SK-N-SH treated with all-trans-retinoic acid at 6 μM for 48 hours (cell line): Measurements from ENCODE around the gene DNHD1.
A peak's percentile ranks its signal among the peaks of the same experiment; 100 is the strongest.

ENCODE experiments used
- ATAC-seq: fragments of 200-7000 bp; cut with Tn5 transposase; 3 replicates; pipeline ENCODE4 v1.9.1; 2020; ENCODE audit warnings: mild to moderate bottlenecking, moderate library complexity
- ARNTL ChIP-seq: fragments of 450-650 bp; formaldehyde crosslinking; IDR thresholded peaks from 2 replicates; pipeline ENCODE4 v1.5.0; 2020; ENCODE audit warnings: low read depth, mild to moderate bottlenecking, moderate library complexity, borderline replicate concordance
- CREB5 ChIP-seq: fragments of 250-450 bp; sonication (Bioruptor Pico); IDR thresholded peaks from 2 replicates; pipeline ENCODE4 v1.5.1; 2020; ENCODE audit warnings: low read depth, mild to moderate bottlenecking, moderate library complexity
- CSDC2 ChIP-seq: fragments of 250-450 bp; sonication (Bioruptor Pico); IDR thresholded peaks from 2 replicates; pipeline ENCODE4 v1.5.0; 2020; ENCODE audit warnings: mild to moderate bottlenecking, moderate library complexity
- CSRNP3 ChIP-seq: fragments of 250-450 bp; sonication (Bioruptor Pico); IDR thresholded peaks from 2 replicates; pipeline ENCODE4 v1.5.1; 2021; ENCODE audit warnings: mild to moderate bottlenecking, moderate library complexity
- GLIS3 ChIP-seq: fragments of 250-450 bp; sonication (Bioruptor Pico); IDR thresholded peaks from 2 replicates; pipeline ENCODE4 v1.5.0; 2020; ENCODE audit warnings: mild to moderate bottlenecking, moderate library complexity
- ISL1 ChIP-seq: fragments of 250-450 bp; sonication (Bioruptor Pico); IDR thresholded peaks from 2 replicates; pipeline ENCODE4 v2.1.2; 2022; ENCODE audit warnings: mild to moderate bottlenecking, moderate library complexity
- OSR1 ChIP-seq: fragments of 250-450 bp; sonication (Bioruptor Pico); IDR thresholded peaks from 2 replicates; pipeline ENCODE4 v1.8.0; 2022; ENCODE audit warnings: moderate library complexity, mild to moderate bottlenecking, inconsistent platforms
- PATZ1 ChIP-seq: fragments of 250-450 bp; sonication (Bioruptor Pico); IDR thresholded peaks from 2 replicates; pipeline ENCODE4 v1.8.0; 2020; ENCODE audit warnings: mild to moderate bottlenecking, moderate library complexity, borderline replicate concordance
- POU6F1 ChIP-seq: fragments of 250-450 bp; sonication (Bioruptor Pico); IDR thresholded peaks from 2 replicates; pipeline ENCODE4 v1.8.0; 2021; ENCODE audit warnings: low read depth, mild to moderate bottlenecking, moderate library complexity, borderline replicate concordance
- PPARA ChIP-seq: fragments of 250-450 bp; sonication (Bioruptor Pico); IDR thresholded peaks from 2 replicates; pipeline ENCODE4 v1.5.0; 2020; ENCODE audit warnings: mild to moderate bottlenecking, borderline replicate concordance
- RARB ChIP-seq: fragments of 250-450 bp; sonication (Bioruptor Pico); IDR thresholded peaks from 2 replicates; pipeline ENCODE4 v1.8.0; 2021; ENCODE audit warnings: mild to moderate bottlenecking, moderate library complexity
- SNAI2 ChIP-seq: fragments of 250-450 bp; sonication (Bioruptor Pico); IDR thresholded peaks from 2 replicates; pipeline ENCODE4 v1.5.0; 2020; ENCODE audit warnings: mild to moderate bottlenecking, moderate library complexity
- TCF4 ChIP-seq: fragments of 250-450 bp; sonication (Bioruptor Pico); IDR thresholded peaks from 2 replicates; pipeline ENCODE4 v1.8.0; 2021; ENCODE audit warnings: mild to moderate bottlenecking, moderate library complexity, borderline replicate concordance
- TOX ChIP-seq: fragments of 250-450 bp; sonication (Bioruptor Pico); IDR thresholded peaks from 2 replicates; pipeline ENCODE4 v1.8.0; 2021; ENCODE audit warnings: mild to moderate bottlenecking, moderate library complexity, borderline replicate concordance
- TSHZ2 ChIP-seq: fragments of 250-450 bp; sonication (Bioruptor Pico); IDR thresholded peaks from 2 replicates; pipeline ENCODE4 v1.5.0; 2020; ENCODE audit warnings: mild to moderate bottlenecking, moderate library complexity
- ZFP30 ChIP-seq: fragments of 450-650 bp; formaldehyde crosslinking; IDR thresholded peaks from 2 replicates; pipeline ENCODE4 v1.5.0; 2022; ENCODE audit warnings: mild to moderate bottlenecking, moderate library complexity
- ZNF565 ChIP-seq: fragments of 450-650 bp; formaldehyde crosslinking; conservative IDR thresholded peaks from 2 replicates; pipeline ENCODE4 v1.5.0; 2020; ENCODE audit warnings: low read depth, mild to moderate bottlenecking, moderate library complexity
- ZNF70 ChIP-seq: fragments of 450-650 bp; formaldehyde crosslinking; IDR thresholded peaks from 2 replicates; pipeline ENCODE4 v1.5.0; 2020; ENCODE audit warnings: mild to moderate bottlenecking, moderate library complexity
- ZNF8 ChIP-seq: fragments of 450-650 bp; formaldehyde crosslinking; IDR thresholded peaks from 2 replicates; pipeline ENCODE4 v1.5.0; 2020; ENCODE audit warnings: mild to moderate bottlenecking, moderate library complexity

Gene DNHD1

GRCh38 chr11:6566704-6567370 lies 69.8 kb downstream of the DNHD1 start:
- no peak for TF ChIP-seq ZNF70 (CRISPR knock-in tag)
- TF ChIP-seq GLIS3 (CRISPR knock-in tag) = no peak
- TF ChIP-seq SNAI2 (CRISPR knock-in tag) = no peak
- TF ChIP-seq RARB (CRISPR knock-in tag) = no peak
- no peak for TF ChIP-seq POU6F1 (CRISPR knock-in tag)
- TF ChIP-seq CSRNP3 (CRISPR knock-in tag) = no peak
- no peak for TF ChIP-seq TCF4
- TF ChIP-seq PATZ1 = no peak
- no peak for TF ChIP-seq PPARA (CRISPR knock-in tag)
- TF ChIP-seq ZNF8 (CRISPR knock-in tag) = no peak
- no peak for TF ChIP-seq ZFP30 (CRISPR knock-in tag)
- no peak for TF ChIP-seq CREB5
- TF ChIP-seq CSDC2 (CRISPR knock-in tag) = no peak
- TF ChIP-seq ARNTL (CRISPR knock-in tag) = no peak
- ATAC-seq = no peak

- no peak for ATAC-seq
- TF ChIP-seq ZNF565 (no peak), TOX (CRISPR knock-in tag) (no peak), CSDC2 (CRISPR knock-in tag) (no peak), ISL1 (CRISPR knock-in tag) (no peak), TSHZ2 (no peak), ZNF70 (CRISPR knock-in tag) (no peak), CREB5 (no peak), RARB (CRISPR knock-in tag) (no peak)
Measured at GRCh38 chr11:6567371-6567745, 70.3 kb downstream of the DNHD1 start.

- TF ChIP-seq ZNF8 (CRISPR knock-in tag) (no peak), OSR1 (CRISPR knock-in tag) (no peak), TCF4 (no peak), TOX (CRISPR knock-in tag) (no peak), PATZ1 (no peak)
- peak; percentile 45 for ATAC-seq
Measured at GRCh38 chr11:6568191-6568918, 71.3 kb downstream of the DNHD1 start.
